Loucy (cell line): ENCODE data around the gene PLA2G4E.

Experiments
- H2AFZ ChIP-seq: fragments of 200-600 bp; sonication (generic); 2 replicates; pipeline ENCODE4 v1.6.0; 2016; ENCODE audit warnings: antibody characterized with exemption, mild to moderate bottlenecking, low read length, moderate library complexity
- H3F3A ChIP-seq: fragments of 200-600 bp; 2 replicates; pipeline ENCODE4 v1.6.0; 2016; ENCODE audit warnings: antibody characterized with exemption, low read depth, mild to moderate bottlenecking
- H3K27me3 ChIP-seq: fragments of 200-600 bp; sonication (generic); 2 replicates; pipeline ENCODE4 v1.6.1; 2014; ENCODE audit warnings: low read length, mild to moderate bottlenecking; ENCODE audit not compliant: insufficient read depth, poor library complexity, severe bottlenecking
- H3K36me3 ChIP-seq: fragments of 200-600 bp; sonication (generic); 2 replicates; pipeline ENCODE4 v1.6.1; 2016; ENCODE audit warnings: low read length; ENCODE audit not compliant: insufficient read depth
- H3K4me1 ChIP-seq: fragments of 200-600 bp; sonication (generic); 2 replicates; pipeline ENCODE4 v1.5.1; 2014; ENCODE audit warnings: low read length, mild to moderate bottlenecking; ENCODE audit not compliant: insufficient read depth, poor library complexity, severe bottlenecking
- H3K4me2 ChIP-seq: fragments of 200-600 bp; sonication (generic); 2 replicates; pipeline ENCODE4 v1.6.0; 2014; ENCODE audit warnings: antibody characterized with exemption, low read length, low read depth, mild to moderate bottlenecking; ENCODE audit not compliant: poor library complexity, severe bottlenecking
- H3K4me3 ChIP-seq: fragments of 200-600 bp; sonication (generic); 2 replicates; pipeline ENCODE4 v1.5.1; 2014; ENCODE audit warnings: low read length, mild to moderate bottlenecking, mixed read lengths; ENCODE audit not compliant: poor library complexity, severe bottlenecking
- H3K79me2 ChIP-seq: fragments of 200-600 bp; sonication (generic); 2 replicates; pipeline ENCODE4 v1.6.1; 2014; ENCODE audit warnings: low read length; ENCODE audit not compliant: insufficient read depth
- H3K9ac ChIP-seq: fragments of 200-600 bp; sonication (generic); 2 replicates; pipeline ENCODE4 v1.6.0; 2014; ENCODE audit warnings: mild to moderate bottlenecking, low read depth, low read length, moderate library complexity; ENCODE audit not compliant: poor library complexity, severe bottlenecking
- H3K9me2 ChIP-seq: fragments of 200-600 bp; sonication (generic); replicated peaks from 2 replicates; pipeline ENCODE4 v1.6.1; 2016; ENCODE audit warnings: low read depth, low read length, mixed read lengths
- H3K9me3 ChIP-seq: fragments of 200-600 bp; sonication (generic); 2 replicates; pipeline ENCODE4 v1.6.1; 2014; ENCODE audit warnings: mild to moderate bottlenecking, antibody characterized with exemption, low read length, low read depth; ENCODE audit not compliant: insufficient read depth
- H4K20me1 ChIP-seq: fragments of 200-600 bp; sonication (generic); 2 replicates; pipeline ENCODE4 v1.6.0; 2014; ENCODE audit warnings: antibody characterized with exemption, low read length, mild to moderate bottlenecking; ENCODE audit not compliant: insufficient read depth, poor library complexity, severe bottlenecking
- CTCF ChIP-seq: fragments of 200-600 bp; sonication (generic); conservative IDR thresholded peaks from 2 replicates; pipeline ENCODE4 v1.5.1; 2014; ENCODE audit warnings: mild to moderate bottlenecking, antibody characterized with exemption, low read length
- EZH2phosphoT487 ChIP-seq: fragments of 200-600 bp; IDR thresholded peaks from 2 replicates; pipeline ENCODE4 v1.6.1; 2018; ENCODE audit warnings: antibody characterized with exemption, mild to moderate bottlenecking, moderate library complexity, borderline replicate concordance

PLA2G4E gene

GRCh38 chr15:42036112-42036905 lies 15.5 kb upstream of the PLA2G4E start:
- Histone ChIP-seq H3K4me1 (peaks cover 14% of the 10 kb centered on the region), H2AFZ (0 out of 2 replicates have a peak overlapping the region, but pooled peaks have one; percentile 87), H3K4me3 (no peak overlapping the region), H3K9me2 (no peaks in the 10 kb centered on the region), H3K27me3 (no peaks in the 10 kb centered on the region), H3K36me3 (no peaks in the 10 kb centered on the region), H3F3A (no peaks in the 10 kb centered on the region), H3K9ac (no peak overlapping the region), H4K20me1 (no peaks in the 10 kb centered on the region), H3K9me3 (no peaks in the 10 kb centered on the region), H3K79me2 (no peaks in the 10 kb centered on the region), H3K4me2 (no peak overlapping the region)
- TF ChIP-seq EZH2phosphoT487, result no peak
- no peak for TF ChIP-seq CTCF

- TF ChIP-seq CTCF (no peak), EZH2phosphoT487 (no peak)
- Histone ChIP-seq H3K9me2 (no peaks in the 10 kb centered on the region), H4K20me1 (no peaks in the 10 kb centered on the region), H3K4me2 (peak overlapping the region; percentile 43), H3K4me3 (peak overlapping the region; percentile 4), H3K4me1 (peaks cover 14% of the 10 kb centered on the region), H3K9ac (no peak overlapping the region), H2AFZ (peak overlapping the region; percentile 87), H3K27me3 (no peaks in the 10 kb centered on the region), H3K79me2 (no peaks in the 10 kb centered on the region), H3K36me3 (no peaks in the 10 kb centered on the region), H3K9me3 (no peaks in the 10 kb centered on the region), H3F3A (no peaks in the 10 kb centered on the region)
These were observed 14.6 kb upstream of the PLA2G4E start for GRCh38 chr15:42035435-42035761.

- no peaks in the 10 kb centered on the region for H3K9me2 ChIP-seq
- no peak overlapping the region for H3K9ac ChIP-seq
- H3K4me1 ChIP-seq, result peaks cover 14% of the 10 kb centered on the region
- H3K79me2 ChIP-seq, result no peaks in the 10 kb centered on the region
- no peaks in the 10 kb centered on the region for H4K20me1 ChIP-seq
- no peaks in the 10 kb centered on the region for H3K27me3 ChIP-seq
- no peaks in the 10 kb centered on the region for H3K36me3 ChIP-seq
- H2AFZ ChIP-seq, result peak overlapping the region; percentile 87
- H3F3A ChIP-seq, result no peaks in the 10 kb centered on the region
- H3K4me2 ChIP-seq, result peak overlapping the region; percentile 43
- no peaks in the 10 kb centered on the region for H3K9me3 ChIP-seq
- TF ChIP-seq CTCF (no peak), EZH2phosphoT487 (no peak)
- H3K4me3 ChIP-seq, result peak overlapping the region; percentile 4
These were observed 14.0 kb upstream of the PLA2G4E start for GRCh38 chr15:42034628-42035434.
